GM10248 (cell line): ENCODE results near the gene MUC20.
"Not testable (repeated sequence)": the region's sequence is repeated elsewhere in the genome, so short reads cannot be mapped to it uniquely, and the experiment has no call there.

ENCODE experiments used
- CTCF ChIA-PET: fragments of 300-600 bp; sonication (Branson Sonifier 250); formaldehyde crosslinking; extraction: SDS; loops from one replicate; lab custom pipeline; 2021; ENCODE audit warnings: antibody characterized with exemption; lab: Yijun Ruan, JAX
- POLR2A ChIA-PET: fragments of 350-650 bp; sonication (Branson Sonifier 250); formaldehyde crosslinking; extraction: SDS; loops from one replicate; lab custom pipeline; 2020; ENCODE audit warnings: antibody characterized with exemption; lab: Yijun Ruan, JAX
- DNase-seq: peaks from one replicate; pipeline ENCODE4 v3.0.0; 2012; ENCODE audit errors: extremely low spot score
- CTCF ChIP-seq: IDR thresholded peaks from 2 replicates; pipeline ENCODE4 v1.5.1; 2012; ENCODE audit warnings: mild to moderate bottlenecking, low read depth; ENCODE audit errors: extremely low read depth, missing control alignments, control extremely low read depth

MUC20 gene

DNA sequence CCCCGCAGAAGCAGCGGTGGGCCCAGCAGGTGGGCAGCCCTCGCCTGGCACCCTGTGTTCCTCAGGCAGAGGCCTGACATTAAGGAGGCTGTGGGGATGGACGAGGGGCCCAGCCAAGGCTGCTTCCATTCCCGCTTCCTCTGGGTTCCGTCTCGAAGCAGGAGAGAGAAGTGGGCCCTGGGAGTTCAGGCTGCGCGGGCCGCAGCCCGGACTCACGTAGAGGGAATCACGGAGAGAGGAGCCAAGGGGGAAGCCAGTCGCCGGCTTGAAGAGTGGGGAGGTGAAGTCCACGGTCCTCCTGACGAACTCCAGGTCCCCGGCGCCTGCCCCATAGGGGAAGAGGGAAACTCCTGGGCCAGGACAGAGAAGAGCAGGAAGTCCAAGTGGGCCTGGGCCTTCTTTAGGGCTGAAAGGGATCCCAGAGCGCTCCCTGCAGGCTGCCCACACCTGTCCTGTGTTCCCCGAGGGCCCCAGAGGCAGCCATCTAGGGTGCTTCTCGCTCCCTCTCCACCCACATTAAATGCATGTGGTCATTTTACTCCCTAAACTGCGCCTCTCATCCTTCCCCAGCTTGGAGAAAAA, 53.3 kb downstream of the MUC20 start:
- CTCF ChIA-PET = no interaction called here
- POLR2A ChIA-PET = no interaction called here
- TF ChIP-seq CTCF = no peak
- DNase-seq = no peak

DNA sequence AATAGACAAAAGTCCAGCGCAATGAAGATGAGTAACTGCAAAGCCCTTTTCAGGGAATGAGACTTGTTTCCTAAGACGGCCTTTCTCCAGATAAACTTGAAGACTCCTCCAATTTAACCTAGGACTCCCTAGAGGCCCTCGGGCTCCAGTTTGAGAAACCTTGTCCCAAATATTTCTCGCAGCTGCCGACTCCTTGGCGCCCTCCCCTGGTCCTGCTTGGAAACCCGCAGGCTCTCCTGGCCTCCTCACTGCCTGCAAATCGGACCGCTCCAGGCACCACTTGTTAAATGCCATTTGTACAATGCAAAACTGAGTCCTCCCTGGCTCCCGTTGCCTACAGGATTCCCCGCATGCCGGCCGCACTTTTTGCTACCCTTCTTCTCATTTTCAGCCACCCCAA, 54.1 kb downstream of the MUC20 start:
- peak; percentile 39 for TF ChIP-seq CTCF
- no peak for DNase-seq
- CTCF ChIA-PET = no interaction called here

GRCh38 chr3:195777975-195778374, 57.2 kb downstream of the MUC20 start:
- POLR2A ChIA-PET = no interaction called here
- TF ChIP-seq CTCF = no peak
- CTCF ChIA-PET = no interaction called here
- DNase-seq = no peak

More for the DNA sequence above, 54.1 kb downstream of the MUC20 start:
- POLR2A ChIA-PET = no interaction called here

- POLR2A ChIA-PET, DNase-seq, CTCF ChIA-PET: not testable (repeated sequence)
Observed at GRCh38 chr3:195781236-195781635, 60.5 kb downstream of the MUC20 start.
